Measurements from ENCODE around the gene FJX1.

- TF ChIP-seq EP300 (IDR thresholded peaks at IDR 0.05; ENCODE audit: borderline replicate concordance) (no peak), TEAD4 (IDR thresholded peaks at IDR 0.05) (no peak), ZBTB7A (IDR thresholded peaks at IDR 0.05; ENCODE audit: low read depth) (no peak), CEBPB (IDR thresholded peaks at IDR 0.05) (no peak), TAF1 (IDR thresholded peaks at IDR 0.05; ENCODE audit: low read depth) (no peak), MAX (IDR thresholded peaks at IDR 0.05) (no peak), RAD21 (IDR thresholded peaks at IDR 0.05; ENCODE audit: low read depth) (no peak), REST (IDR thresholded peaks at IDR 0.05; ENCODE audit: low read depth) (no peak), TCF12 (IDR thresholded peaks at IDR 0.05; ENCODE audit: low read depth) (no peak), USF1 (IDR thresholded peaks at IDR 0.05) (no peak), EGR1 (IDR thresholded peaks at IDR 0.05) (no peak)
Observed at GRCh38 chr11:35650467-35650866, 32.2 kb downstream of the FJX1 start.
